Stomach (tissue), 4 donors: Measurements from ENCODE around the gene SYNCRIP.

Experiments
- POLR2AphosphoS5 ChIP-seq, 3 donors: sonication (generic); formaldehyde crosslinking; IDR thresholded peaks; one replicate each; pipeline ENCODE4 v1.6.1; 2016; ENCODE audit warnings: antibody characterized with exemption in 3 of 3
- TF ChIP-seq, protein P1 (sequence below), 7 experiments: fragments of 450-650 bp in 4 of 7; fragments of 200-600 bp in 3 of 7; sonication (generic) in 3 of 7; IDR thresholded peaks; one replicate each; pipeline ENCODE4 v1.5.1; 2016 to 2019; ENCODE audit warnings: antibody characterized with exemption in 7 of 7, control low read depth in 2 of 7, mild to moderate bottlenecking in 1 of 7

GRCh38 chr6:85670573-85670972 is 27.9 kb upstream of the SYNCRIP start:
- TF ChIP-seq POLR2AphosphoS5 (IDR thresholded peaks at IDR 0.05): no peak
- TF ChIP-seq, protein P1, sequence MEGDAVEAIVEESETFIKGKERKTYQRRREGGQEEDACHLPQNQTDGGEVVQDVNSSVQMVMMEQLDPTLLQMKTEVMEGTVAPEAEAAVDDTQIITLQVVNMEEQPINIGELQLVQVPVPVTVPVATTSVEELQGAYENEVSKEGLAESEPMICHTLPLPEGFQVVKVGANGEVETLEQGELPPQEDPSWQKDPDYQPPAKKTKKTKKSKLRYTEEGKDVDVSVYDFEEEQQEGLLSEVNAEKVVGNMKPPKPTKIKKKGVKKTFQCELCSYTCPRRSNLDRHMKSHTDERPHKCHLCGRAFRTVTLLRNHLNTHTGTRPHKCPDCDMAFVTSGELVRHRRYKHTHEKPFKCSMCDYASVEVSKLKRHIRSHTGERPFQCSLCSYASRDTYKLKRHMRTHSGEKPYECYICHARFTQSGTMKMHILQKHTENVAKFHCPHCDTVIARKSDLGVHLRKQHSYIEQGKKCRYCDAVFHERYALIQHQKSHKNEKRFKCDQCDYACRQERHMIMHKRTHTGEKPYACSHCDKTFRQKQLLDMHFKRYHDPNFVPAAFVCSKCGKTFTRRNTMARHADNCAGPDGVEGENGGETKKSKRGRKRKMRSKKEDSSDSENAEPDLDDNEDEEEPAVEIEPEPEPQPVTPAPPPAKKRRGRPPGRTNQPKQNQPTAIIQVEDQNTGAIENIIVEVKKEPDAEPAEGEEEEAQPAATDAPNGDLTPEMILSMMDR (IDR thresholded peaks at IDR 0.05): no peak
